ENCODE data around the gene TMEM52.

TMEM52 gene

GRCh38 chr1:1960480-1961196 is 41.6 kb upstream of the TMEM52 start:
- TF ChIP-seq ZFX (IDR thresholded peaks at IDR 0.05; ENCODE audit: borderline replicate concordance) (no peak), CTCF (IDR thresholded peaks at IDR 0.05) (no peak)
- no peak overlapping the region for H3K27ac ChIP-seq

- no peak for TF ChIP-seq ZFX (IDR thresholded peaks at IDR 0.05; ENCODE audit: borderline replicate concordance)
- peak; percentile 95 for TF ChIP-seq CTCF (IDR thresholded peaks at IDR 0.05)
- H3K27ac ChIP-seq, result no peak overlapping the region
Observed at GRCh38 chr1:1959840-1960479, 40.9 kb upstream of the TMEM52 start.

GRCh38 chr1:1959459-1959839 is 40.4 kb upstream of the TMEM52 start:
- TF ChIP-seq ZFX (IDR thresholded peaks at IDR 0.05; ENCODE audit: borderline replicate concordance) (no peak), CTCF (IDR thresholded peaks at IDR 0.05) (no peak)
- no peak overlapping the region for H3K27ac ChIP-seq

- TF ChIP-seq CTCF (IDR thresholded peaks at IDR 0.05) (no peak), ZFX (IDR thresholded peaks at IDR 0.05; ENCODE audit: borderline replicate concordance) (no peak)
- H3K27ac ChIP-seq, result no peak overlapping the region
Observed at GRCh38 chr1:1958071-1958541, 39.0 kb upstream of the TMEM52 start.

GRCh38 chr1:1957533-1957961 is 38.5 kb upstream of the TMEM52 start:
- no peak for TF ChIP-seq ZFX (IDR thresholded peaks at IDR 0.05; ENCODE audit: borderline replicate concordance)
- TF ChIP-seq CTCF (IDR thresholded peaks at IDR 0.05), result no peak
- no peak overlapping the region for H3K27ac ChIP-seq

GRCh38 chr1:1956586-1957532 is 37.8 kb upstream of the TMEM52 start:
- H3K27ac ChIP-seq, result no peak overlapping the region
- TF ChIP-seq CTCF (IDR thresholded peaks at IDR 0.05), result no peak
